ENCODE measurements around the gene PIGL.

PIGL gene

DNA sequence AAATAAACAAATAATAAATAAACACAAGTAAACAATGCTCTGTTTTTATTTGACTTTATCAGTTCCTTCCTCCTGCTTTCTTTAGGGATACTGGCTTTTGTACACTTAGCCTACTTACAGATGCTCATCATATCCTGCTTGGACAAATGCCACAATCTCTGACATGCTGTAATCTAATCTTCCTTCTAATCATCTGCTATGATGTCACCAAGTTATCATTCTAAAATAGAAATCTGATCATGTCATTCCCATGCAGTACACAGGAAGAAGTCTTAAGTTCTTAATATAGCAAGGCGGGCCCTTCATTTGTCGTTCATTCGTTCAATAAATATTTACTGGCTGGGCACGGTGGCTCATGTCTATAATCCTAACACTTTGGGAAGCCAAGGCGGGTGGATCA, 154.7 kb downstream of the PIGL start:
- TF ChIP-seq, protein P1, sequence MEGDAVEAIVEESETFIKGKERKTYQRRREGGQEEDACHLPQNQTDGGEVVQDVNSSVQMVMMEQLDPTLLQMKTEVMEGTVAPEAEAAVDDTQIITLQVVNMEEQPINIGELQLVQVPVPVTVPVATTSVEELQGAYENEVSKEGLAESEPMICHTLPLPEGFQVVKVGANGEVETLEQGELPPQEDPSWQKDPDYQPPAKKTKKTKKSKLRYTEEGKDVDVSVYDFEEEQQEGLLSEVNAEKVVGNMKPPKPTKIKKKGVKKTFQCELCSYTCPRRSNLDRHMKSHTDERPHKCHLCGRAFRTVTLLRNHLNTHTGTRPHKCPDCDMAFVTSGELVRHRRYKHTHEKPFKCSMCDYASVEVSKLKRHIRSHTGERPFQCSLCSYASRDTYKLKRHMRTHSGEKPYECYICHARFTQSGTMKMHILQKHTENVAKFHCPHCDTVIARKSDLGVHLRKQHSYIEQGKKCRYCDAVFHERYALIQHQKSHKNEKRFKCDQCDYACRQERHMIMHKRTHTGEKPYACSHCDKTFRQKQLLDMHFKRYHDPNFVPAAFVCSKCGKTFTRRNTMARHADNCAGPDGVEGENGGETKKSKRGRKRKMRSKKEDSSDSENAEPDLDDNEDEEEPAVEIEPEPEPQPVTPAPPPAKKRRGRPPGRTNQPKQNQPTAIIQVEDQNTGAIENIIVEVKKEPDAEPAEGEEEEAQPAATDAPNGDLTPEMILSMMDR (IDR thresholded peaks at IDR 0.05; ENCODE audit: borderline replicate concordance, insufficient read depth, low read depth, low read length) = no peak
- no peak overlapping the region for H3K4me3 ChIP-seq (ENCODE audit: low read depth, low read length)

GRCh38 chr17:16374146-16374938, 157.3 kb downstream of the PIGL start:
- no peak overlapping the region for H3K4me3 ChIP-seq (ENCODE audit: low read depth, low read length)
- TF ChIP-seq, protein P1 (IDR thresholded peaks at IDR 0.05; ENCODE audit: borderline replicate concordance, insufficient read depth, low read depth, low read length) = no peak

All from GM12875 (cell line).